Esophagus (tissue), 2 donors: ENCODE measurements around the gene RNF213. TPM values are rescaled to one million over a fixed set of nuclear protein-coding genes. Genes with fewer than 3 reads are reported as not detected.

Experiments
- H3K27ac ChIP-seq, 2 donors: one replicate each; pipeline ENCODE4 v1.5.1; 2013; ENCODE audit warnings: low read depth in 2 of 2, mild to moderate bottlenecking in 2 of 2, inconsistent platforms in 1 of 2, low read length in 1 of 2, moderate library complexity in 1 of 2
- H3K27me3 ChIP-seq, 2 donors: one replicate each; pipeline ENCODE4 v1.6.1; 2013; ENCODE audit warnings: low read length in 2 of 2, control low read depth in 1 of 2, mild to moderate bottlenecking in 1 of 2; ENCODE audit not compliant: insufficient read depth in 2 of 2, control insufficient read depth in 1 of 2
- H3K36me3 ChIP-seq, 2 donors: one replicate each; pipeline ENCODE4 v1.6.1; 2013; ENCODE audit warnings: low read length in 1 of 2; ENCODE audit not compliant: control insufficient read depth in 2 of 2, insufficient read depth in 2 of 2
- H3K4me1 ChIP-seq, 2 donors: one replicate each; pipeline ENCODE4 v1.6.1; 2013; ENCODE audit warnings: low read length in 1 of 2; ENCODE audit not compliant: control insufficient read depth in 2 of 2, insufficient read depth in 2 of 2
- H3K4me3 ChIP-seq, 2 donors: one replicate each; pipeline ENCODE4 v1.5.1; 2013; ENCODE audit warnings: low read length in 2 of 2, mild to moderate bottlenecking in 2 of 2, low read depth in 1 of 2, moderate library complexity in 1 of 2
- H3K9me3 ChIP-seq, 2 donors: one replicate each; pipeline ENCODE4 v1.6.1; 2013; ENCODE audit warnings: mild to moderate bottlenecking in 2 of 2, low read depth in 1 of 2, low read length in 1 of 2, moderate library complexity in 1 of 2; ENCODE audit not compliant: control insufficient read depth in 2 of 2, insufficient read depth in 1 of 2
- WGBS, 2 donors: extraction: QIAGEN DNeasy Blood & Tissue Kit; methylation state at CpG; one replicate each; pipeline ENCODE4 v1.1.7; 2013; 5-methylcytosine and 5-hydroxymethylcytosine counted together
- polyA plus RNA-seq, 2 donors: library from polyadenylated mRNA; stranded (reverse); fragments of 200-250 nt; gene quantifications; one replicate each; pipeline ENCODE4 v1.2.3, GENCODE V29; 2013
- donor health status: healthy with polysubstance abuse.
- donor health status: Bipolar disorder and iron deficiency.

The RNF213 gene
- polyA plus RNA-seq, 2 donors = 17.9 to 54.7 TPM

DNA sequence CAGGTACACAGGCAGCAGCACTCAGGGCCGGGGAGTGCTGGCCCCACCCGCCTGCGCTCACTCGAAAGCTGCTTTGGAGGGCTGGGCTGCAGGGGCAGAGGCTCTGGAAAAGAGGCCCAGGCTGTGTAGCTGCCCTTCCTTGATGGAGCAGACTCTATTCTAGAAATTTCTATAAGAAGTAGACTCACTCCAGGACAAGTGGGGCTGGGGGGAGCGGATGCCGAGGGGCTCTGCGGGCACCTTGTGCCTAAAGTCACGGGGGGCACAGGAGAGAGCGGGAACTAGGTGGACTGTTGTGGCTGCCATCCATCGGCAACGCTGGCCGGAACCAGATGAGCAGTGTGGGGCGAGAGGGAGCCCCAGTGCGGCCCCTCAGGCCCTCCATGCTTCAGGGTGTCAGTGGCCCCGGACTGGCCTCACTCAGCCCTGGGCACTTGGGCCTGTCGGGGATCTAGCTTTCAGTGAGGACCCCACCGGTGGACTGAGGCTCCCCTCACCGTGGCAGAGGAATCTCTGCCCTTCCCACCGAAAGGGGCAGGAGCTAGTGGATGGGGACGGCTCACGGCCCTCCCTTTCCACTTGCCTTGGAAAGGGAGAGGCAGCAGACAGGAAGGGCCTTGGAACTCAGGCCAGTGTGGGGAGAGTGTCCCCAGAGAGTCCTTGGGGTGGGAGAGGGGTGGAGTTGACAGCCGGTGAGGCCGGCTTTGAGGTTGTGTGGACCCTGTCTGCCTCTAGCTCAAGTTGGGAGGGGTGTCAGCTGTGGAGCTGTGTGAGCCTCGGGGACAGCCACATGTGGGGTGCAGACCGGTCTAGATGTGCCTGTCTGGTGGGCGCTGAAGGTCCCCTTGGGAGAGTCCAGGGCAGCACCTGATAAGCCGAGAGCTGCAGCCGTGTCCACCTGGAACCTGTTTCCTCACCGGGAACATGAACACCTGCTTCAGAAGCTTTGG is 170.9 kb downstream of the RNF213 start:
- H3K36me3 ChIP-seq = no peaks in the 10 kb centered on the region
- no peaks in the 10 kb centered on the region for H3K9me3 ChIP-seq
- no peak overlapping the region for H3K27ac ChIP-seq
- no peak overlapping the region for H3K4me3 ChIP-seq
- H3K4me1 ChIP-seq = no peaks in the 10 kb centered on the region
- WGBS, 2 donors = 82 to 85% methylated on average over 29 of the region's 29 CpGs
- H3K27me3 ChIP-seq = no peaks in the 10 kb centered on the region

DNA sequence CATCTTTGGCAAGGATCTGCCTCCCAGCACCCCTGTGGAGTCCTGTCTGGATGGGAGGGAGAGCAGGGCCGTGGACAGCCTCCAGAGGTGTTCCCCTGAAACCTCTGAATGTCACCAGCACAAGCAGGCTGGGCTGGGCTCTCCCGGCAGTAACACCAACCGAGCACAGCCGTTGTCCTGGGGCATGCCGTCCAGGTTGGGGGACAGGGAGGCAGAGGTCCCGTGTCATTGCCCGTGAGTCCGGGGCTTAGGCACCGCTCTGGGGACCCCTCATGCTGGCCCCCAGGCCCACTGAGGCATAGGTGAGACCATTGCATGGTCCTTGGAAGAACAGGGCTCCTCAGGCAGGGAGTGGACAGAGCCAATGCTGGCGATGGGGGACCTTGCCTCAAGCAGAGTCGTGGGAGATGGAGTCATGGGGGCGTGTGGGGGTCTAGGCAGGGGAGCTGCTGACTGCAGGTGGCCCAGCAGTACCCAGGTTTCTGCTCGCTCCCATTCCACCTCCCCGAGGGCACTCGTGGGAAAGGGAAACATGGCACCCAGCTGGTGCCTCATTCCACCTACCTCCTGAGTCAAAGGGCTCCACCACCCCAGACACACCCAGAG is 171.8 kb downstream of the RNF213 start:
- 79 to 83% methylated on average over 15 of the region's 15 CpGs for WGBS, 2 donors
- H3K27me3 ChIP-seq = no peaks in the 10 kb centered on the region
- no peak overlapping the region for H3K27ac ChIP-seq
- no peak overlapping the region for H3K4me3 ChIP-seq
- no peaks in the 10 kb centered on the region for H3K4me1 ChIP-seq
- no peaks in the 10 kb centered on the region for H3K9me3 ChIP-seq
- H3K36me3 ChIP-seq = no peaks in the 10 kb centered on the region

DNA sequence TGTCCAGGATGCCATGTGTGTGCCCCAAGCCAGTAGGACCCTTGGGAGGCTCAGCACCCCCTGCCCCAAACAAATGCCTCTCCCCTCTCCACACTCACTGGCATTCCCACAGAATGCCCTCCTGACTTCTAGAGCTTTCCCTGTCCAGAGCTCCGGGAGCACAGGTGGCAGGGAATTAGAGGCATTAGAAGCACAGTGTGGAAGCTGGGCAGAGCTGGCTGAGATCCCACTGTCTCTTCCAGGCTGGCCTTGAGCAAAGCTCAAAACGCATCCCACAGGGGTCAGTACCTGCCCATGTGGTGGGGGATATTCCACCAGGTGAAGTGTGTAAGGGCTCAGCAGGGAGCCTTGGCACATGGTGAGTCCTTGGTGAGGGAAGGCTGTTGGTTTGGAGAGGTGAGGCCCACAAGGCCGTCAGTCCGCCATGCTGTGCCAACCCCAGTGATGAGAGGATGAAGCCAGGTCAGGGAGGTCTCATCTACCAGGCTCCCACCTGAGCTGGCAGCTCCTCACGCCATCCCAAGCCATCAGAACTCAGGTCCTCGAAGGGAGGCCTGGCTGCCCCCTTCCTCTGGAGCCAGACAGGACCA is 172.4 kb downstream of the RNF213 start:
- H3K9me3 ChIP-seq = no peaks in the 10 kb centered on the region
- H3K27ac ChIP-seq = no peak overlapping the region
- no peaks in the 10 kb centered on the region for H3K36me3 ChIP-seq
- H3K27me3 ChIP-seq = no peaks in the 10 kb centered on the region
- H3K4me3 ChIP-seq = no peak overlapping the region
- no peaks in the 10 kb centered on the region for H3K4me1 ChIP-seq
- 89% methylated on average over 6 of the region's 6 CpGs for WGBS, 2 donors

DNA sequence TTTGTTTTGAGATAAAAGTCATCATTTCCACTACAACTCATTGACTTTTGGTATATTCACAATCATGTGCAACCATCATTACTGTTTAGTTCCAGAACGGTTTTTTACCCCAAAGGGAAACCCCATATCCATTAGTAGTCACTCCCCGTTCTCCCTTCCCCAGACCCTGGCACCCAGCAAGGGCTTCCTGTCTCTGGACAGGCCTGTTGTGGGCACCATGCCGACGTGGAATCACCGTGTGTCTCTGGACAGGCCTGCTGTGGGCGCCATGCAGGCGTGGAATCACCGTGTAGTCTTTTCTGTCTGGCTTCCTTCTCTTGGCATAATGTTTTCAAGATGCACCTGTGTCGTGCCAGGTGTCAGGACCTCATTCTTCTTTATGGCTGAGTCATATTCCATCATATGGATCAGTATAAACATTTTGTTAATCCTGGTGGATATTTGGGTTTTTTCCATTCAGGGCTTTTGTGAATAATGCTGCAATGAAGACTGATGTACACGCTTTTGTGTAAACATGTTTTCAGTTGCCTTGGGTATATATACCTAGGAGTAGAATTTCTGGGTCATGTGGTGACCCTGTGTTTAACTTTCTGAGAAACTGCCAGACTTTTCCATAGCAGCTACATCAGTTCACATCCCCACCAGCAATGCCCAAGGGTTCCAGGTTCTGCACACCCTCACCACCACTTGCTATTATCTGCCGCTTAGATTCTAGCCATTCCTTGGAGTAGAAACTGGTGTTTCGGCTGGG is 173.4 kb downstream of the RNF213 start:
- 73 to 75% methylated on average over 12 of the region's 12 CpGs for WGBS, 2 donors

DNA sequence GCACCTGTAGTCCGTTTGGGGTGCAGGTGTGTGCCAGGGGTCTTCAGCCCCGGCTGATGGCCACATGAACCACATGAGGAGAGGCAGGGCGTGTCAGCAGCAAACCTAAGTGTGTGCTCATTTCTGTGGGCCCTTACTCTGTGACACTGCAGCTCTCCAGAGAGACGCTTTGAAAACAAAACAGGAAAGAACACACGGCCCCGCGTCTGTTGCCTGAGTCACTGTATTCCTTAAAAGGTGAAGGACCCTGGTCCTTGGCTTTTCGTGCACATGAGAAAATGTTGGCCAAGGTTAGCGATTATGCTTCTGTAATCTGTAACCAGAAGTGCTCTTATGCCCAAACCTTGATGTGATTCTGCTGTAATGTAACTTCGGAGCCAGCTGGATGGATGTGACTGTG is 176.9 kb downstream of the RNF213 start:
- H3K27me3 ChIP-seq = no peaks in the 10 kb centered on the region
- no peaks in the 10 kb centered on the region for H3K4me1 ChIP-seq
- H3K4me3 ChIP-seq = no peak overlapping the region
- H3K36me3 ChIP-seq = peaks cover 0 to 3% of the 10 kb centered on the region in 2 donors
- H3K9me3 ChIP-seq = no peaks in the 10 kb centered on the region
- H3K27ac ChIP-seq = no peak overlapping the region
- 79% methylated on average over 10 of the region's 10 CpGs for WGBS, 2 donors

More for the DNA sequence above, 173.4 kb downstream of the RNF213 start:
- no peaks in the 10 kb centered on the region for H3K9me3 ChIP-seq
- no peak overlapping the region for H3K27ac ChIP-seq
- no peaks in the 10 kb centered on the region for H3K27me3 ChIP-seq
- H3K4me3 ChIP-seq = no peak overlapping the region
- no peaks in the 10 kb centered on the region for H3K4me1 ChIP-seq
- no peaks in the 10 kb centered on the region for H3K36me3 ChIP-seq

DNA sequence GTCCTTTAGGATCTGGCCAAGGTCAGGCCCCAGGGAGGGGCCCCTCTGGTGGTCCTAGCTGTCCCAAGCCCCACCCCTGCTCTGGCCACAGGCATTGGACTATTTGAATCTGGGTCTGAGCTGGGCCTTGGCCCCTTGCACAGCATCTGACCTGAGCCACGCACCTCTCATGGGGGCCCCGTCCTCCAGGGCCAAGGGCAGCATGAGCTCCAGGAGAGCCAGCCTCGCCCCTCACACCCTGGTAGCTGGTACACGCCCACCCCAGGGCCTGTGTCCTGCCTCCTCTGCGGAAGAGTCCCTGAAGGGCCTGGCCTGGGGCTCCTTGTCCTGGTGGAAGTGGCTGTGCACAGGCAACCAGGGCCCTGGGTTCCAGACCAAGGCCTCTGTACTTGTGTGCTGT is 178.2 kb downstream of the RNF213 start:
- Histone ChIP-seq H3K27ac (no peak overlapping the region), H3K27me3 (no peaks in the 10 kb centered on the region), H3K9me3 (no peaks in the 10 kb centered on the region), H3K36me3 (peaks cover 0 to 3% of the 10 kb centered on the region in 2 donors), H3K4me1 (no peaks in the 10 kb centered on the region), H3K4me3 (no peak overlapping the region)
- WGBS, 2 donors = 89 to 94% methylated on average over 5 of the region's 5 CpGs

DNA sequence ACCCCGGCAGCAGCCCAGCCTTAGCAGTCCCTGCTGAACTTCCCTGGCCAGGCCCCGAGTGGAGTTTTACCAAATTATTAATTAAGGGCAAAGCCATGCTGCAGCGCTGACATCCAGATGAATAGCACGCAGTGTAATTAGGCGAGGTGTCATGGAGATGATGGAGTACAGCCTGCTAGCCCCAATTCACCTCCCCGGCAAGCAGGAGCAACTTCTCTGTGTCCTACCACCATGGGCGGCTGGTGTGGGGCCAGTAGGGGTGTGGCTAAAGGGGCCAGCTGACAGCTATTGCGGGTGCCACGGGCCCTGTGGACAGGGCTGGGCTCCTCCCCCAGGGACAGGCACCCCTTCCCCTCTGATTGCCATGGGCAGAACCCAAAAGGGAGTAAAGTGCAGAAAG is 178.8 kb downstream of the RNF213 start:
- Histone ChIP-seq H3K27me3 (no peaks in the 10 kb centered on the region), H3K27ac (no peak overlapping the region), H3K9me3 (no peaks in the 10 kb centered on the region), H3K36me3 (peaks cover 0 to 3% of the 10 kb centered on the region in 2 donors), H3K4me1 (no peaks in the 10 kb centered on the region), H3K4me3 (no peak overlapping the region)
- 76 to 77% methylated on average over 9 of the region's 9 CpGs for WGBS, 2 donors

DNA sequence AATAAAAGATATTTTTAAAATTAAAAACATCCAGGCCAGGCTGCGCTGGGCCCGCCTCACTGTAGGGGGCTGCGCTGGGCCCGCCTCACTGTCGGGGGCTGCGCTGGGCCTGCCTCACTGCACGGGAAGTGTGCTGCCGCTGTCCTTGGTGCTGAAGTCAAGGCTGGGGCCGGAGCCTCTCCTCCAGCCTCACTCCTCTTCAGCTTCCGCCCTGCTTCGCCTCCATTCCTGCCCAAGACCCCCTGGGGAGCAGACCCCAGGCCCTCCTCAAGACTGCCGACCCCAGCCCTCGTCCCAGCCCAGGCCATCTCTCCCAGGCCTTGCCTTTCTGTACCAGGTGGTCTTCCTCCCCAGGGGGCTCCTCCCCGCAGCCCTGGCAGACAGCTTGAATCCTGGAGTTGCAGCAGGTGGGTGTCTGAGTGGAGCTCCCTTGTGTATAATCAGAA is 180.5 kb downstream of the RNF213 start:
- no peak overlapping the region for H3K4me3 ChIP-seq
- H3K27me3 ChIP-seq = no peaks in the 10 kb centered on the region
- no peak overlapping the region for H3K27ac ChIP-seq
- H3K9me3 ChIP-seq = no peaks in the 10 kb centered on the region
- peaks cover 0 to 3% of the 10 kb centered on the region in 2 donors for H3K36me3 ChIP-seq
- 42 to 44% methylated on average over 14 of the region's 14 CpGs for WGBS, 2 donors
- no peaks in the 10 kb centered on the region for H3K4me1 ChIP-seq

DNA sequence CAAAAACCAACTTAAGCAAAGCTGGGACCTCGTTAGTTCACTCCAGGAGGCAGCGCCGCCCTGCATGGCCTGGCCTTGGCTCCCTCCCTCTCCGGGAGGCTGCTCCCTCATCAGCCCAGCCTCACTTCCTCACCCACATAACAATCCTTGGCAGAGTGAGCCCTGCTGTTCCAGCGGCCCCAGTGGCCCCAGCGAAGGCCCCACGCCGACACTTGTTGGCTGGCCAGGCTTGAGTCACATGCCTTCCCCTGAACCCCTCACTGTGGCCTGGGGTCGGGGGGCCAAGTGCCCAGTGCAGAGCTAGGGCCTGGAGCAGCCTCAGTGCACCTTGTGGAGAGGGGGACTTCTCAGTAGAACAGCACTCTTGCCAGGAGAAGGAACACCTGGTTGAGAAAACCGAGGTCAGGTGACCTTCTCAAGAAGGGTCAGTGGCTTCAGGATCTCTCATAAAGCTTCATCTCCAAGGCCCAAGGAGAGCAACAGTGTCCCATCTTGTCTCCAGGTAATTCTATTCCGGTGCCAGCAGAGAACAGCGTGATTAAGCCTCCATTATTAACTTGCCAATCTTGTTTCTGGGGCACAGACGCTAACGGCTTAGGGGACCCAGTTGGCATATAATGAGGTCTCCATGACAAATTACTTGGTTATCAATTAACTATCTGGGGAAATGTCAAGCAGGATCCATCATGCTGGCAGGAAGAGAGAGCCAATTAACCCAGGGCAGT is 181.1 kb downstream of the RNF213 start:
- Histone ChIP-seq H3K36me3 (peaks cover 0 to 3% of the 10 kb centered on the region in 2 donors), H3K4me1 (no peaks in the 10 kb centered on the region), H3K27me3 (no peaks in the 10 kb centered on the region), H3K9me3 (no peaks in the 10 kb centered on the region), H3K4me3 (no peak overlapping the region), H3K27ac (no peak overlapping the region)
- 90 to 92% methylated on average over 14 of the region's 14 CpGs for WGBS, 2 donors
